Neuronal stem cell (in vitro differentiated cells): ENCODE data around the gene MYO5C. TPM values are rescaled to one million over a fixed set of nuclear protein-coding genes. Genes with fewer than 3 reads are reported as not detected.

Source experiments
- DNase-seq: peaks from one replicate; pipeline ENCODE4 v3.0.0-alpha.2; 2013; ENCODE audit warnings: low spot score
- H2AFZ ChIP-seq: one replicate; pipeline ENCODE4 v1.6.1; 2013; ENCODE audit warnings: mild to moderate bottlenecking, low read length, inconsistent platforms
- H2AK5ac ChIP-seq: 2 replicates; pipeline ENCODE4 v1.6.1; 2013; ENCODE audit warnings: low read depth, mild to moderate bottlenecking, inconsistent platforms, low read length, moderate library complexity, mixed read lengths
- H2BK120ac ChIP-seq: 2 replicates; pipeline ENCODE4 v1.6.1; 2013; ENCODE audit warnings: low read depth, mild to moderate bottlenecking, inconsistent platforms, low read length, moderate library complexity, mixed read lengths
- H2BK12ac ChIP-seq: one replicate; pipeline ENCODE4 v1.6.1; 2013; ENCODE audit warnings: low read length, inconsistent platforms
- H2BK15ac ChIP-seq: 2 replicates; pipeline ENCODE4 v1.6.1; 2013; ENCODE audit warnings: mild to moderate bottlenecking, low read length, inconsistent platforms, mixed read lengths
- H2BK5ac ChIP-seq: one replicate; pipeline ENCODE4 v1.6.1; 2013; ENCODE audit warnings: inconsistent platforms, mild to moderate bottlenecking, low read length, moderate library complexity
- H3K14ac ChIP-seq: one replicate; pipeline ENCODE4 v1.6.1; 2013; ENCODE audit warnings: low read length, inconsistent platforms
- H3K18ac ChIP-seq: 2 replicates; pipeline ENCODE4 v1.6.1; 2013; ENCODE audit warnings: low read length, inconsistent platforms
- H3K23ac ChIP-seq: 2 replicates; pipeline ENCODE4 v1.6.1; 2013; ENCODE audit warnings: low read depth, mild to moderate bottlenecking, mixed read lengths, low read length, inconsistent platforms; ENCODE audit not compliant: poor library complexity
- H3K27ac ChIP-seq: replicated peaks from 3 replicates; pipeline ENCODE4 v1.5.1; 2013; ENCODE audit warnings: low read length, inconsistent platforms
- H3K27me3 ChIP-seq, 3 experiments: 2 replicates each; pipeline ENCODE4 v1.6.1; 2013; ENCODE audit warnings: low read length in 3 of 3, mild to moderate bottlenecking in 2 of 3, inconsistent platforms in 1 of 3, low read depth in 1 of 3, mixed read lengths in 1 of 3, moderate library complexity in 1 of 3; ENCODE audit not compliant: control insufficient read depth in 3 of 3, insufficient read depth in 3 of 3
- H3K36me3 ChIP-seq, 2 donors: replicated peaks in 1 of 2; 2 replicates each; pipeline ENCODE4 v1.6.1; 2013; ENCODE audit warnings: low read length in 2 of 2; ENCODE audit not compliant: control insufficient read depth in 2 of 2, insufficient read depth in 2 of 2
- H3K4ac ChIP-seq: 2 replicates; pipeline ENCODE4 v1.6.1; 2013; ENCODE audit warnings: inconsistent platforms, mild to moderate bottlenecking, low read length, moderate library complexity
- H3K4me1 ChIP-seq, 2 donors: 1 replicate in 1 of 2; 2 replicates in 1 of 2; pipeline ENCODE4 v1.6.1; 2013; ENCODE audit warnings: low read length in 2 of 2, low read depth in 1 of 2; ENCODE audit not compliant: control insufficient read depth in 2 of 2, insufficient read depth in 1 of 2
- H3K4me2 ChIP-seq: one replicate; pipeline ENCODE4 v1.6.1; 2013; ENCODE audit warnings: mild to moderate bottlenecking, low read length, inconsistent platforms; ENCODE audit not compliant: insufficient read depth, poor library complexity, severe bottlenecking
- H3K4me3 ChIP-seq, 2 donors: 2 replicates each; pipeline ENCODE4 v1.5.1; 2013; ENCODE audit warnings: low read length in 2 of 2, mild to moderate bottlenecking in 2 of 2, inconsistent platforms in 1 of 2, moderate library complexity in 1 of 2
- H3K79me1 ChIP-seq: one replicate; pipeline ENCODE4 v1.6.1; 2013; ENCODE audit warnings: low read depth, mild to moderate bottlenecking, inconsistent platforms, low read length, moderate library complexity
- H3K9ac ChIP-seq: one replicate; pipeline ENCODE4 v1.6.1; 2013; ENCODE audit warnings: mild to moderate bottlenecking, low read depth, low read length, inconsistent platforms; ENCODE audit not compliant: poor library complexity
- H3K9me3 ChIP-seq, 2 donors: replicated peaks in 1 of 2; 2 replicates each; pipeline versions ENCODE3 to v1.6.1; 2013; ENCODE audit warnings: low read length in 2 of 2, mild to moderate bottlenecking in 2 of 2, inconsistent platforms in 1 of 2, low read depth in 1 of 2, mixed read lengths in 1 of 2, moderate library complexity in 1 of 2; ENCODE audit not compliant: control insufficient read depth in 2 of 2, insufficient read depth in 1 of 2
- H4K8ac ChIP-seq: one replicate; pipeline ENCODE4 v1.6.1; 2013; ENCODE audit warnings: low read depth, mild to moderate bottlenecking, inconsistent platforms, low read length, moderate library complexity
- H4K91ac ChIP-seq: one replicate; pipeline ENCODE4 v1.6.1; 2013; ENCODE audit warnings: low read length, low read depth, mild to moderate bottlenecking, inconsistent platforms; ENCODE audit not compliant: poor library complexity
- WGBS, 2 donors: extraction: QIAGEN DNeasy Blood & Tissue Kit; methylation state at CpG; one replicate each; pipeline ENCODE4 v1.1.7; 2013; ENCODE audit warnings: missing lambda C conversion rate in 2 of 2, mixed read lengths in 1 of 2; ENCODE audit not compliant: insufficient read length in 2 of 2, insufficient replicate concordance in 1 of 2; ENCODE audit errors: extremely low coverage in 2 of 2; 5-methylcytosine and 5-hydroxymethylcytosine counted together
- small RNA-seq: library from polyadenylated mRNA; stranded (forward); fragments of <200 nt; extraction: miRNeasy Mini kit (QIAGEN cat#:217004); gene quantifications from one replicate; pipeline ENCODE3, GENCODE V24; 2013; ENCODE audit not compliant: insufficient read depth

MYO5C gene

GRCh38 chr15:52146261-52146660 lies 149.3 kb downstream of the MYO5C start:
- Histone ChIP-seq H2BK12ac (no peak overlapping the region), H3K4ac (no peak overlapping the region)

DNA sequence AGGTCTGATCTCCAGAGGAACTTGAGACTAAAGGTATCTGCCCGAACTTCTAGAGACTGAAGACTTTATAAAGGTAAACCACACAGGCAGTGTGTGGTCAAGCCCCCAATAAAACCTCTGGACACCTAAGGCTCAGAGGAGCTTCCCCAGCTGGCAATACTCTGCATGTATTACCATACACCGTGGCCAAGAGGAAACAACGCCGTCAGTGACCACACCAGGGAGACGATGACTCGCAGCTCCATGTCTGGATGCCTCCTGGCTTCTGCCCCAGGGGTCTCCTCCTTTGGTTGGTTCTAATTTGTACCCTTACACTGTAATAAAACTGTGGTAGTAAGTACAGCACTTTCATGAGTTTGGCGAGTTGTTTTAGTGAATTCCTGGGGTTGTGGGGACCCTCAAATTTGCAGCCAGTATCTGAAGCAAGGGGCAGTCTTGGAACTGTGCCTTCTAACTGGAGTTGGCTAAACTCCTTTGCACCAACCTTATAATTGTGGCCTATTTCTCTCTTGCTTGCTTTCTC lies 150.9 kb downstream of the MYO5C start:
- Histone ChIP-seq H3K23ac (no peak overlapping the region), H3K4me3 (no peak overlapping the region), H3K79me1 (no peaks in the 10 kb centered on the region), H3K14ac (no peak overlapping the region), H4K8ac (no peak overlapping the region), H2BK120ac (no peak overlapping the region), H3K9me3 (peaks cover 0 to 5% of the 10 kb centered on the region in 2 donors), H3K27ac (no peak overlapping the region), H3K4me2 (no peak overlapping the region), H3K4ac (no peak overlapping the region), H2BK15ac (no peak overlapping the region), H3K27me3 (no peaks in the 10 kb centered on the region), H2AK5ac (no peak overlapping the region), H2BK12ac (no peak overlapping the region), H3K4me1 (peaks cover 0 to under 1% of the 10 kb centered on the region in 2 donors), H2AFZ (no peak overlapping the region), H2BK5ac (no peak overlapping the region), H3K9ac (no peak overlapping the region), H3K36me3 (peaks cover 12 to 23% of the 10 kb centered on the region in 2 donors), H4K91ac (no peak overlapping the region), H3K18ac (no peak overlapping the region)
- no peak for DNase-seq
- WGBS, 2 donors = no CpG with 5 or more reads among the region's 7 CpGs

More at GRCh38 chr15:52146261-52146660, 149.3 kb downstream of the MYO5C start:
- no peak for DNase-seq
- H3K36me3 ChIP-seq = peaks cover 8 to 31% of the 10 kb centered on the region in 2 donors
- H2BK15ac ChIP-seq = no peak overlapping the region
- no peaks in the 10 kb centered on the region for H3K79me1 ChIP-seq
- no peak overlapping the region for H3K4me2 ChIP-seq
- no peak overlapping the region for H3K9ac ChIP-seq
- H4K8ac ChIP-seq = no peak overlapping the region
- H4K91ac ChIP-seq = no peak overlapping the region
- no peak overlapping the region for H3K14ac ChIP-seq
- no peak overlapping the region for H3K23ac ChIP-seq
- H3K4me1 ChIP-seq = no peaks in the 10 kb centered on the region
- no peaks in the 10 kb centered on the region for H3K27me3 ChIP-seq
- H3K9me3 ChIP-seq = peaks cover 0 to 5% of the 10 kb centered on the region in 2 donors
- no CpG with 5 or more reads among the region's 2 CpGs for WGBS, 2 donors
- H2BK120ac ChIP-seq = no peak overlapping the region
- H2AFZ ChIP-seq = no peak overlapping the region
- no peak overlapping the region for H2BK5ac ChIP-seq
- no peak overlapping the region for H2AK5ac ChIP-seq
- no peak overlapping the region for H3K18ac ChIP-seq
- H3K27ac ChIP-seq = no peak overlapping the region
- H3K4me3 ChIP-seq = no peak overlapping the region

DNA sequence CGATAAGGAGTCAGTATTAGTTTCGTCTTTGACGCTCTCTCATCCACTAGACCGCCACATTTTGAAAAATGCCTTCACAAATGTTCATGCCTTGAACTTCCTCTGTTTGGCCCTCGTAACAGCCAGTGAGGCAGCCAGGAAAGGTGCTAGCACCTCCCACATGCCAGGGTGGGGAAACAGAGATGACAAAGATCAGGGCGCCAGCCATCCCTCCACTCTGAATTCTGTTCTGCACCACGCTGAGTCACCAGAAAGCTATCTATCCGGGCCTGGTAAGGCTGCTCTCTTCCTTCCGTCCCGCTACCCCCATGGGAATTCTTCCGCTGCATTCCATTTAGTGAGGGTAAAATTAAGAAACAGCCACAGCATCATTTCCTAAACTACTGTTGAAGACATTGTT lies 151.7 kb downstream of the MYO5C start:
- no peak overlapping the region for H3K9ac ChIP-seq
- H2BK15ac ChIP-seq = no peak overlapping the region
- H4K91ac ChIP-seq = no peak overlapping the region
- no peak overlapping the region for H2BK12ac ChIP-seq
- WGBS, 2 donors = no CpG with 5 or more reads among the region's 11 CpGs
- H3K23ac ChIP-seq = no peak overlapping the region
- no peak overlapping the region for H3K4ac ChIP-seq
- no peak overlapping the region for H3K4me3 ChIP-seq
- peaks cover 0 to 5% of the 10 kb centered on the region in 2 donors for H3K9me3 ChIP-seq
- H2BK120ac ChIP-seq = no peak overlapping the region
- H3K36me3 ChIP-seq = peaks cover 11 to 20% of the 10 kb centered on the region in 2 donors
- no peak overlapping the region for H2AK5ac ChIP-seq
- no peak overlapping the region for H3K14ac ChIP-seq
- H3K4me2 ChIP-seq = no peak overlapping the region
- H3K4me1 ChIP-seq = peaks cover 3% of the 10 kb centered on the region in 2 donors
- DNase-seq = no peak
- no peak overlapping the region for H3K27ac ChIP-seq
- no peaks in the 10 kb centered on the region for H3K79me1 ChIP-seq
- H4K8ac ChIP-seq = no peak overlapping the region
- no peaks in the 10 kb centered on the region for H3K27me3 ChIP-seq
- no peak overlapping the region for H2BK5ac ChIP-seq
- no peak overlapping the region for H3K18ac ChIP-seq
- no peak overlapping the region for H2AFZ ChIP-seq

Small RNAs within 50 kb of the gene (small RNA-seq; reads per million reads assigned to genes)
- gene MIR1266 = 39.4 reads per million, percentile 91 among the genes with 10 or more reads in this experiment
- not detected for gene RF00019
